Transverse colon (tissue), 4 donors: ENCODE measurements around the gene PHYHIPL. TPM values are rescaled to one million over a fixed set of nuclear protein-coding genes. Genes with fewer than 3 reads are reported as not detected.

Experiments
- DNase-seq: peaks from one replicate; pipeline ENCODE4 v3.0.0-alpha.2; 2019
- H3K27ac ChIP-seq, 4 donors: fragments of 200-600 bp; sonication (generic); 2 replicates each; pipeline ENCODE4 v1.5.1; 2016 to 2018; ENCODE audit warnings: inconsistent platforms in 4 of 4
- H3K27me3 ChIP-seq: fragments of 200-600 bp; sonication (generic); 2 replicates; pipeline ENCODE4 v1.5.1; 2017; ENCODE audit warnings: inconsistent platforms
- H3K36me3 ChIP-seq, 4 donors: fragments of 200-600 bp; sonication (generic); 2 replicates each; pipeline ENCODE4 v1.5.1; 2017 to 2019; ENCODE audit warnings: inconsistent platforms in 4 of 4
- H3K4me1 ChIP-seq, 4 donors: fragments of 200-600 bp; sonication (generic); 2 replicates each; pipeline ENCODE4 v1.5.1; 2017 to 2020; ENCODE audit warnings: inconsistent platforms in 4 of 4
- H3K4me3 ChIP-seq, 4 donors: fragments of 200-600 bp; sonication (generic); 1 replicate in 1 of 4; 2 replicates in 3 of 4; pipeline versions ENCODE4 v1.5.1 to v1.6.1; 2017 to 2019; ENCODE audit warnings: inconsistent platforms in 4 of 4
- H3K9me3 ChIP-seq, 2 donors: fragments of 200-600 bp; sonication (generic); 2 replicates each; pipeline ENCODE4 v1.5.1; 2017 to 2019; ENCODE audit warnings: inconsistent platforms in 2 of 2
- EP300 ChIP-seq: sonication (generic); formaldehyde crosslinking; IDR thresholded peaks from one replicate; pipeline ENCODE4 v1.6.1; 2017; ENCODE audit warnings: antibody characterized with exemption, low read depth
- POLR2A ChIP-seq: fragments of 450-650 bp; IDR thresholded peaks from one replicate; pipeline ENCODE4 v1.6.1; 2016; ENCODE audit warnings: antibody characterized with exemption, mild to moderate bottlenecking, moderate library complexity
- POLR2AphosphoS5 ChIP-seq, 3 donors: sonication (generic); formaldehyde crosslinking; IDR thresholded peaks; one replicate each; pipeline ENCODE4 v1.6.1; 2016; ENCODE audit warnings: antibody characterized with exemption in 3 of 3
- WGBS, 2 donors: methylation state at CpG; one replicate each; pipeline ENCODE4 v1.1.5; 2018; ENCODE audit warnings: low coverage in 1 of 2; 5-methylcytosine and 5-hydroxymethylcytosine counted together
- in situ Hi-C, 4 donors: fragments of 200-750 bp; cut with MboI; loops; one replicate each; pipeline versions ENCODE4 v1.15.0 to v1.15.1; 2017; ENCODE audit warnings: low sequenced_read_pairs in 3 of 4, low pct_ligation_motif_present in 1 of 4, low pct_unique_long_range_greater_than_20kb in 1 of 4
- intact Hi-C: fragments of 100-400 bp; cut with DNase I; formaldehyde crosslinking; loops from one replicate; pipeline ENCODE4 v1.15.1; 2023; ENCODE audit warnings: low total_unique reads
- total RNA-seq, 4 donors: library from RNA; depleted of rRNA; stranded (reverse); fragments of >200 nt; gene quantifications; one replicate each; pipeline ENCODE4 v1.1.0, GENCODE V29; 2016
- TF ChIP-seq, protein P1 (sequence below), 5 experiments: fragments of 200-600 bp in 3 of 5; fragments of 450-650 bp in 2 of 5; sonication (generic) in 3 of 5; IDR thresholded peaks; 1 replicate in 2 of 5; 2 replicates in 3 of 5; pipeline ENCODE4 v1.5.1; 2016 to 2017; ENCODE audit warnings: antibody characterized with exemption in 5 of 5, inconsistent platforms in 3 of 5, mild to moderate bottlenecking in 2 of 5, moderate library complexity in 1 of 5

PHYHIPL gene
- total RNA-seq, 4 donors from 2014 or later, result 0.27 to 0.48 TPM; not detected in 2

DNA sequence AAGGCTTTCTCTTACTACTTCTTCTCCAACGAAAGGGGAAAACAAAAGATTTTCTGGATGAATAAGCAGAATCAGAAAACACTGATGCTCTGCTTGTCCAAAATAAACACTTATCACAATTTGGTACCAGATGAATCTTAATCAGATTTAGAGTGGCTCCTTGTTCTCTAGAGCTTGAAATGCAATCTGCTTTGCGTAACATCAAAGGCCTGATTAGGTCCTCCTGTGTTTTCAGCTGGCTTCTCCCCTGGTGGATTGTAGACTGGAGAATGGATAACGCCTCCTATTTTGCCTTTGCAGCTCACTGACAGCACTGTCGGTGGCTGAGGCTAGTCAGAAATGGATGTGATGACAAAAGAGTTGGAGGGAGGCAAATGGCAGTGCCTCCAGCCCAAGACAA lies 94.7 kb downstream of the PHYHIPL start:
- intact Hi-C loops, result no loop called here
- 81 to 86% methylated on average over 2 to 4 of the region's 4 CpGs for WGBS, 2 donors
- Histone ChIP-seq H3K27me3 (no peaks in the 10 kb centered on the region), H3K9me3 (no peaks in the 10 kb centered on the region), H3K27ac (no peak overlapping the region), H3K4me3 (no peak overlapping the region), H3K36me3 (no peaks in the 10 kb centered on the region), H3K4me1 (no peaks in the 10 kb centered on the region)
- no peak for TF ChIP-seq POLR2AphosphoS5 (IDR thresholded peaks at IDR 0.05)
- no peak for TF ChIP-seq EP300
- TF ChIP-seq, protein P1, sequence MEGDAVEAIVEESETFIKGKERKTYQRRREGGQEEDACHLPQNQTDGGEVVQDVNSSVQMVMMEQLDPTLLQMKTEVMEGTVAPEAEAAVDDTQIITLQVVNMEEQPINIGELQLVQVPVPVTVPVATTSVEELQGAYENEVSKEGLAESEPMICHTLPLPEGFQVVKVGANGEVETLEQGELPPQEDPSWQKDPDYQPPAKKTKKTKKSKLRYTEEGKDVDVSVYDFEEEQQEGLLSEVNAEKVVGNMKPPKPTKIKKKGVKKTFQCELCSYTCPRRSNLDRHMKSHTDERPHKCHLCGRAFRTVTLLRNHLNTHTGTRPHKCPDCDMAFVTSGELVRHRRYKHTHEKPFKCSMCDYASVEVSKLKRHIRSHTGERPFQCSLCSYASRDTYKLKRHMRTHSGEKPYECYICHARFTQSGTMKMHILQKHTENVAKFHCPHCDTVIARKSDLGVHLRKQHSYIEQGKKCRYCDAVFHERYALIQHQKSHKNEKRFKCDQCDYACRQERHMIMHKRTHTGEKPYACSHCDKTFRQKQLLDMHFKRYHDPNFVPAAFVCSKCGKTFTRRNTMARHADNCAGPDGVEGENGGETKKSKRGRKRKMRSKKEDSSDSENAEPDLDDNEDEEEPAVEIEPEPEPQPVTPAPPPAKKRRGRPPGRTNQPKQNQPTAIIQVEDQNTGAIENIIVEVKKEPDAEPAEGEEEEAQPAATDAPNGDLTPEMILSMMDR (IDR thresholded peaks at IDR 0.05), result no peak
- TF ChIP-seq POLR2A, result no peak
- in situ Hi-C loops, result no loop called here
- no peak for DNase-seq

- H3K27me3 ChIP-seq, result no peaks in the 10 kb centered on the region
- in situ Hi-C loops, result no loop called here
- no peak overlapping the region for H3K27ac ChIP-seq
- H3K36me3 ChIP-seq, result no peaks in the 10 kb centered on the region
- TF ChIP-seq POLR2AphosphoS5 (IDR thresholded peaks at IDR 0.05) (no peak), POLR2A (no peak), EP300 (no peak)
- TF ChIP-seq, protein P1 (IDR thresholded peaks at IDR 0.05), result no peak
- H3K4me3 ChIP-seq, result no peak overlapping the region
- H3K4me1 ChIP-seq, result no peaks in the 10 kb centered on the region
- DNase-seq, result no peak
- H3K9me3 ChIP-seq, result no peaks in the 10 kb centered on the region
- intact Hi-C loops, result no loop called here
Measured at GRCh38 chr10:59272061-59272460, 95.6 kb downstream of the PHYHIPL start.

- no peaks in the 10 kb centered on the region for H3K9me3 ChIP-seq
- no peak overlapping the region for H3K27ac ChIP-seq
- H3K36me3 ChIP-seq, result no peaks in the 10 kb centered on the region
- no peak for TF ChIP-seq EP300
- no peak for TF ChIP-seq POLR2A
- no peak for TF ChIP-seq POLR2AphosphoS5 (IDR thresholded peaks at IDR 0.05)
- TF ChIP-seq, protein P1 (IDR thresholded peaks at IDR 0.05), result no peak
- no peaks in the 10 kb centered on the region for H3K4me1 ChIP-seq
- in situ Hi-C loops (no loop called here), intact Hi-C loops (no loop called here)
- WGBS, 2 donors, result 88% methylated on average over 1 of the region's 1 CpG
- H3K27me3 ChIP-seq, result no peaks in the 10 kb centered on the region
- H3K4me3 ChIP-seq, result no peak overlapping the region
- no peak for DNase-seq
Measured at GRCh38 chr10:59273445-59273844, 97.0 kb downstream of the PHYHIPL start.

DNA sequence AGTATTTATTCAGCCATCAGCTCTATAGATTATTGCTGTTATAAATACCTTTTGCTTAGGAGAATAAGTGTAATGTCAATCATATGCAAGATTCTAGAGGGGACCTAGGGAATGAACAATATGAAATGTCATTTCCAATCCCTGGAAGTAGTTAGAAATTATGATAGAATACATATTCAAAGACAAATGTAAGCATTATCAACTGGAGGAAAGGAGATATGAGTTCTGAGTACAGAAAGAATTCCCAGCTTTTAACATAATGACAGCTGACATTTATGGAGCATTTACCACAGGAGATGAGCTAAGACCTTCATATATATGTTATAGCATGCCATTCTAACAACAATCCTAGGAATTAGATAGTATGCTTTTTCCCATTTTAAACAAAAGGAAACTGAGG lies 99.7 kb downstream of the PHYHIPL start:
- Histone ChIP-seq H3K4me3 (no peak overlapping the region), H3K36me3 (no peaks in the 10 kb centered on the region), H3K27ac (no peak overlapping the region), H3K27me3 (no peaks in the 10 kb centered on the region), H3K9me3 (no peaks in the 10 kb centered on the region), H3K4me1 (no peaks in the 10 kb centered on the region)
- TF ChIP-seq POLR2AphosphoS5 (IDR thresholded peaks at IDR 0.05), result no peak
- no peak for TF ChIP-seq EP300
- TF ChIP-seq, protein P1 (IDR thresholded peaks at IDR 0.05), result no peak
- no peak for TF ChIP-seq POLR2A
- in situ Hi-C loops (no loop called here), intact Hi-C loops (no loop called here)
- DNase-seq, result no peak
